PC-3 (cell line): ENCODE measurements around the gene NOTCH4.

Source experiments
- CTCF ChIP-seq: fragments of 300-600 bp; sonication (generic); conservative IDR thresholded peaks from 2 replicates; pipeline ENCODE4 v1.5.1; 2017; ENCODE audit warnings: antibody characterized with exemption, low read depth, mild to moderate bottlenecking, low read length
- EZH2 ChIP-seq: fragments of 300-600 bp; sonication (generic); IDR thresholded peaks from one replicate; pipeline ENCODE4 v1.6.1; 2017; ENCODE audit warnings: antibody characterized with exemption, mild to moderate bottlenecking, low read length; ENCODE audit not compliant: unreplicated experiment

- no peak for TF ChIP-seq CTCF
- no peak for TF ChIP-seq EZH2
Observed at GRCh38 chr6:32190054-32190851, 33.6 kb downstream of the NOTCH4 start, which contains the start of gene PBX2.
